ENCODE results near the gene APEX2.
"Not testable (repeated sequence)": the region's sequence is repeated elsewhere in the genome, so short reads cannot be mapped to it uniquely, and the experiment has no call there.

The APEX2 gene

DNA sequence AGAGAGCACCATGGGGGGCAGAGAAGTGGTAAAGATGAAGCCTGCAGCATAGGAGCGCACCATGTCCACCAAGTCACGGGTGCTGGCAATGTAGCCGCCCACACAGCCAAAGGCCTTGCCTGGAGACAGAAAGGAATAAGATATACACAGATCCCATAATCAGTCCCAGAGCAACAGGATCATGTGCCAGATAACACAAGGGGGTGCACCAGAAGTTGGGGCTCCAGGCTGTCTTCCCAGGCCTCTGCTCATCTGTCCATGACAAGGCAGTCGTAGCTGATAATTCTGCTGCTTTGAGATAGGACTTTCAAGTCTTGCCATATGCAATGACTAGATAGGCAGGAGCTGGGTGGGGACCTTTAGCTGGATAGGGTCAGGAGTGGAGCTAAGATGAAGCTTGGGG is 14.7 kb downstream of the APEX2 start:
- no peak for DNase-seq

GRCh38 chrX:55026143-55026542 is 26.0 kb downstream of the APEX2 start:
- peak; percentile 1 for DNase-seq

GRCh38 chrX:55026840-55027239 is 26.7 kb downstream of the APEX2 start:
- no peak for DNase-seq

DNA sequence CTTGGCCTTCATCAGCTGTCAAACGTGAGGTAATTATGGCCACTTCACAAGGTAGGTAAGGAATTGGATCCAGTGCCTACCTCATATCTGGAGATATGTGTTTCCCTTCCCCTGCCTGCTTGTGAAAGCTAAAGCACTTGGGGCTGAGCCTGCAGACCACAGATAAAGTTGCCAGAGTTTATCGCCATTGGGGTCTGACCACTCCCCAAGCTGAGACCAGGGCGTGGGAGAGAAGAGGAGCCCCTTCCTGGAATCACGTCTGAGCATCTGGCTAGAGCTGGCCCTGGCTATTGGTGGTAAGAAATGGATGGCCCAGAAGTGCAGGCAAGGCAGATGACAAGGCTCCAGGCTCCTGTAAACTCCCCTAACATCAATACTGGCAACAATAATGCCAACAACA is 27.9 kb downstream of the APEX2 start:
- no peak for DNase-seq

DNA sequence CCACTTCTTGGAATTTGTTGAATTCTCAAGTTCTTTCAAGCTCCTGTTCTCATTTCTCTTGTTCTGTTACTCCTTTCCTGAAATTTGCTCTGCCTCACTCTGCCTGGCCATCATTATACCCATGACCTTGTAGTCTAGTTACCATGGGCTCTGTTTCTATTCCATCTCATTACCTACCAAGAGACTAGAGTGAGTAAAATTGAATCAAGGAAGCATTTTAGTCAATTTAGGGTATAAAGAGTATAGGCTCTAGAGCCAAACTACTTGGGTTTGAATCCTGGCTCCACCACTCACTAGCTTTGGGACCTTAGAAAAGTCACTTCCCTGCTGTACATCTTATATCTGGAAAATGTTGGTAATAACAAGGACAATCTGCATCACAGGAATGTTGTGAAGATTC is 28.4 kb downstream of the APEX2 start:
- DNase-seq: no peak

DNA sequence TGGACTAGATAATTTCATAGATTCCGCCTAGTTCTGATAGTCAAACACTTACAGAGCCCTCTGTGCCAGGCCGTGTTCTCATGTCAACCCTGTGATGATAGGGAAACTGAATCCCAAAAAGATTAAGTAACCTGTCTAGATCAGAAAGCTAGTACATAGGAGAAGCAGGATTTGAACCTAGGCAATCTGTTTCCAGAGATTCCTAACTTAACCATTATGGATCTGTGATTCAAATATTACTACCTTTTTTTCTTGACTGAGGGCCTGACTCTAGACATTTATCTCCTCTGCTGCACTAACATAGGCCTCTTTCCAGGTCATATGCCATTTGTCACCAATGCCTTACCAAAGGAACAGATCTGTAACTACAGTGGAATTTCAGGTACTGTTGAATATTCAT is 29.1 kb downstream of the APEX2 start:
- DNase-seq: no peak

DNA sequence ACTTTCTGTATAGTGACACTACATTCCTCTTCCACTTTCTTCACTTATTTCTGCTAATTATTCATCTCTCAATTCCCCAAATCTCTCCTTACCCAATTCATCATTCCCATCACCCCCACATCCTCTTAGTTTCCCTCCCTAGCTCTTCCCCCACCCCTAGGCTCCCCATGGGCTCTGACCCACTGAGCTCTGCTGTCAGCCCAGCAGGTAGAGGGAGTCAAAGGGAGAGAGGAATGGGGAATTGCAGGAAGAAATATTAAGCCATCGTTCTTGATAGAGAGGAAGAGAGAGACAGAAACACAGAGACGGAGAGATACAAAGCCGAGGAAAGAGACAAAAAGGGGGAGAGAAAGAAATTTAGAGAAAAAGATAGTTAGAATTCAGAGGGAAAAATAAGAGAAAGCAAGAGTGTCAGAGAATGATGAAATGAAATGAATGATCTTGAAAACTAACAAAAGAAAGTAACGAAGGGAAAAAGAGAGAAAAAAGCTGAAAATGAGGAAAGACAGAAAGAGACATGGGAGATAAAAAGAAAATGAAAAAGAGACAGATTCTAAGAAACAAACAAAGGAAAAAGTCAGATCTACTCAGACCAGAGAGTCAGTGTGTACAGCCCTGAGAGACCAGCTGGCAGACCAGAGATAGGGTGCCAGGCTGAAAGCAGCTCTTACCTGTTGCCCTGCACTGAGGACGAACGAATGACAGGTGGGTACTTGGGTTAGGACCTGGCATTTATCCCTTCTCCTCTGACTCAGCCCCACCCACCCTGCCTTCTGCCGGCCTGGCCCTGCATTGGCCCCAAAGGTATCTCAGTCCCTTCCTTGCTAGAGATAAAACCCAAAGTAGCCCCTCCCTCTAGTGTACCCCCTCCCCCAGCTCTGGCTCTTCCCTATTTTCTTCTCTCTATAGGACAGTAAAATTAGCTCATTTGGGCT is 30.4 kb downstream of the APEX2 start, which contains the start of gene ALAS2:
Gene ALAS2 (minus strand): TSS at position 707 of the 935 bp plus-strand sequence. CDS start 4,977 bp downstream, outside the sequence.
- no peak for DNase-seq

DNA sequence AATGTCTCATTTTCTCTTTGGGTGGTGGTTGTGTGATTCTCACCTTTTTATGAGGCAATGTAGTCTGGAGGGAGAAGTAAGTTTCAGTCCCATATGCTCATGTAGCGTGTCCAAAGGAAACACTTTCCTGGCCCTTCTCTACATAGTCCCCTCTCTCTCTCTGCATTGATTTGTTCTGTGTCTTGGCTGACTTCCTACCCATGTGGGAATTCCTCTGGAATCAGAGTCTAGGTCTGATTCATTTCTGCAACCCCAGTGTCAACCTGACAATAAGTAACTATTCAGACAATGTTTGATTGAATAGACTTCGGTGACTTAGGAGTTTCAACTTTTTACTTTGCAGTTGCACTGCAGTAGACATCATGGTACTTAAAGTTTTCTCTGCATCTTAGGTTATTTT is 33.3 kb downstream of the APEX2 start:
- DNase-seq: no peak

DNA sequence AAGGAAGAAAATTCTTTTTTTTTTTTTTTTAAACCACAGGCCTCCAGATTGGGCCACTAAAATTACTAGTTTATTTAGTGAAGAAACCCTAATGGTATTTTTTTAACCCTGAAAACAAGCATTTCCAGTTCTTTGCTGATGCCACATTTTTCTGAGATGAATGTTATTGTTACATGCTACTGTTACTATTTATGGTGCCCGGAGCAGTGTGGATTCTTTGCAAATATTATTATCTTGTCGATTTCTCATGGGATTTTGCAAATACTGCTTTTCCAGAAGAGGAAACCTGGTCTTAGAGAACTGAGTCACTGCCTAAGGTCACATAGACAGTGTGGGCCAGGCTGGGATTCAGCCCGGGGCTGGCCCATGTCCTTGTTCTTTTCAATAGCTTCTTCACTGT is 39.3 kb downstream of the APEX2 start:
- peak; percentile 43 for DNase-seq

DNA sequence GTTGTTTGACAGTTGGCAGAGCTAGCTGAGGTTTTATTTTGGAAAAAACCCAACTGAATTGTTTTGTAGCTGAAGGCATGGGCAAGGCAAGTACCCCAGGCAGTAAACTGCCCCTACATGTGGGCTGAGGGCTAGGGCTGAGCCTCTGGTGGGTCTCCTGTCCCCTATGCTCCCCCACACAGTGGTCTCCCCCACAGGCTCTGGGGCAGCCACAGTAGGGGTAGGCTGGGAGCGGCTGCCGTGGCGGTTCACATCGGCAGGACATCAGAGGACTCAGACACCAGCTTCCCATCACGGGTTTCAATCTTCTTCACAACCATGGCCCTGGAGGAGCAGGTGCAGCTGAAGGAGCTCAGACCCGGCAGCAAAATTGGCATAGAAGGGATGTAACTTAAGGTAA is 41.4 kb downstream of the APEX2 start:
- no peak for DNase-seq

GRCh38 chrX:55050599-55050998 is 50.4 kb downstream of the APEX2 start:
- not testable (repeated sequence) for DNase-seq

- no peak for DNase-seq
These were observed 56.9 kb downstream of the APEX2 start for GRCh38 chrX:55056820-55057674.

DNA sequence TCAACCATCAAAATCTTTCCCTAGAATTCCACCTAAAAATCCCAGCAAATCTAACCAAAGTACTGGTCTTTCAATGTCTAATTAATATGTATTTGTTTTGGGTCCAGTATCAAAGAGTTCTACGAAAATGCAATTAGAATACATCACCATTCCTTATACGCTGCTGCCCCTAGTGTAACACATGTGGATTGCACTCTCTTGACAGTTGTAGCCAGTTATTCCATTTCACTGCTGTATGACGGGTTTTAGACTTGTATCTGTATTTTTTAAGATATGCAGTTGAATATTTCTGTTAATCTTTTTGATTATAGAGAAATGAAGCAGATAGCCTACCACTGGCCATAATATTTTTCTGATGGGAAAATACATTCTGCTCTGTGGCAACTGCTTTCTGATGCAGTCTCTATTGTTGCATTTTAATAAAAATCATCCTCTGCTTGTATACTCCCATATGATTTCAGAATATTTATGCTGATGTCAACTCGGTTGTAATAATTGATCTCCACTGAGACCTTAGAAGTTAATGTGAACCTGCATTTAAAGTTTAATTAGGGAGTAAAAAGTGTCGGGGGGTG is 57.6 kb downstream of the APEX2 start:
- DNase-seq: peak; percentile 18

All from fibroblast of skin of scalp (primary cell).